RCC 7860 (cell line): ENCODE measurements around the gene FANCC.
"Not testable (repeated sequence)": the region's sequence is repeated elsewhere in the genome, so short reads cannot be mapped to it uniquely, and the experiment has no call there.

ENCODE experiments used
- DNase-seq: peaks from one replicate; pipeline ENCODE4 v3.0.0-alpha.2; 2015; ENCODE audit warnings: low spot score
- FAIRE-seq: peaks from 2 replicates; lab custom pipeline; 2012; peaks lifted over from hg19 to GRCh38; lab: Jason Lieb, UNC

Gene FANCC

GRCh38 chr9:95330720-95331404 lies 13.4 kb upstream of the FANCC start:
- DNase-seq (no peak), FAIRE-seq (no peak)

GRCh38 chr9:95329061-95329460 lies 11.6 kb upstream of the FANCC start:
- DNase-seq: not testable (repeated sequence)

GRCh38 chr9:95327239-95327865 lies 9.8 kb upstream of the FANCC start:
- FAIRE-seq (peak; percentile 63), DNase-seq (no peak)

More at GRCh38 chr9:95329061-95329460, 11.6 kb upstream of the FANCC start:
- not testable (repeated sequence) for FAIRE-seq

GRCh38 chr9:95325221-95325620 lies 7.7 kb upstream of the FANCC start:
- DNase-seq: no peak
- no peak for FAIRE-seq

- FAIRE-seq (no peak), DNase-seq (no peak)
These were observed 343 bp upstream of the FANCC start for GRCh38 chr9:95317893-95318211.

GRCh38 chr9:95316794-95317118 lies 753 bp downstream of the FANCC start:
- peak; percentile 51 for DNase-seq
- no peak for FAIRE-seq

- no peak for DNase-seq
- FAIRE-seq: no peak
These were observed 1.2 kb downstream of the FANCC start for GRCh38 chr9:95316274-95316673.

- FAIRE-seq (no peak), DNase-seq (no peak)
These were observed 2.3 kb downstream of the FANCC start for GRCh38 chr9:95315108-95315746.

GRCh38 chr9:95313010-95313498 lies 4.5 kb downstream of the FANCC start:
- FAIRE-seq: no peak
- peak; percentile 63 for DNase-seq

- no peak for DNase-seq
- no peak for FAIRE-seq
These were observed 5.5 kb downstream of the FANCC start for GRCh38 chr9:95311961-95312360.

- DNase-seq: no peak
- FAIRE-seq: no peak
These were observed 10.0 kb downstream of the FANCC start for GRCh38 chr9:95307538-95307937.

- DNase-seq (no peak), FAIRE-seq (no peak)
These were observed 10.7 kb downstream of the FANCC start for GRCh38 chr9:95306819-95307218.

- FAIRE-seq (no peak), DNase-seq (no peak)
These were observed 11.6 kb downstream of the FANCC start for GRCh38 chr9:95305770-95306492.

- FAIRE-seq (no peak), DNase-seq (no peak)
These were observed 15.0 kb downstream of the FANCC start for GRCh38 chr9:95302479-95302878.

- DNase-seq: no peak
- FAIRE-seq: no peak
These were observed 19.7 kb downstream of the FANCC start for GRCh38 chr9:95297760-95298159.

GRCh38 chr9:95297316-95297715 lies 20.2 kb downstream of the FANCC start:
- DNase-seq (no peak), FAIRE-seq (no peak)

- DNase-seq (no peak), FAIRE-seq (no peak)
These were observed 20.7 kb downstream of the FANCC start for GRCh38 chr9:95296761-95297160.

GRCh38 chr9:95293296-95293695 lies 24.2 kb downstream of the FANCC start:
- FAIRE-seq, DNase-seq: not testable (repeated sequence)

GRCh38 chr9:95292226-95292625 lies 25.3 kb downstream of the FANCC start:
- FAIRE-seq (no peak), DNase-seq (no peak)

- FAIRE-seq: peak; percentile 89
- DNase-seq: peak; percentile 52
These were observed 31.4 kb downstream of the FANCC start for GRCh38 chr9:95286151-95286550.

GRCh38 chr9:95285307-95285706 lies 32.2 kb downstream of the FANCC start:
- DNase-seq (no peak), FAIRE-seq (no peak)
